Neural progenitor cell (in vitro differentiated cells): ENCODE measurements around the gene INPP4A. TPM values are rescaled to one million over a fixed set of nuclear protein-coding genes. Genes with fewer than 3 reads are reported as not detected.
A peak's percentile ranks its signal among the peaks of the same experiment; 100 is the strongest.

Experiments used
- DNase-seq: peaks from one replicate; pipeline ENCODE4 v3.0.0-alpha.2; 2016; ENCODE audit warnings: low spot score
- H2AFZ ChIP-seq: fragments of 200-600 bp; sonication (generic); replicated peaks from 2 replicates; pipeline ENCODE4 v1.6.1; 2016; ENCODE audit warnings: antibody characterized with exemption
- H3F3A ChIP-seq: fragments of 200-600 bp; sonication (generic); 2 replicates; pipeline ENCODE4 v1.6.1; 2016; ENCODE audit warnings: antibody characterized with exemption, low read depth
- H3K27ac ChIP-seq: fragments of 200-600 bp; sonication (generic); 2 replicates; pipeline ENCODE4 v1.5.1; 2016; ENCODE audit warnings: mild to moderate bottlenecking
- H3K27me3 ChIP-seq: fragments of 200-600 bp; sonication (generic); 2 replicates; pipeline ENCODE4 v1.6.1; 2016; ENCODE audit warnings: mild to moderate bottlenecking, moderate library complexity
- H3K36me3 ChIP-seq: fragments of 200-600 bp; sonication (generic); 2 replicates; pipeline ENCODE4 v1.5.1; 2016
- H3K4me1 ChIP-seq: fragments of 200-600 bp; sonication (generic); 2 replicates; pipeline ENCODE4 v1.6.1; 2016; ENCODE audit warnings: mixed run types
- H3K4me2 ChIP-seq: fragments of 200-600 bp; sonication (generic); 2 replicates; pipeline ENCODE4 v1.6.1; 2016
- H3K4me3 ChIP-seq: fragments of 200-600 bp; sonication (generic); 2 replicates; pipeline ENCODE4 v1.5.1; 2016
- H3K79me2 ChIP-seq: fragments of 200-600 bp; sonication (generic); 2 replicates; pipeline ENCODE4 v1.6.1; 2016; ENCODE audit warnings: low read depth
- H3K9ac ChIP-seq: fragments of 200-600 bp; sonication (generic); 2 replicates; pipeline ENCODE4 v1.6.1; 2016
- H3K9me3 ChIP-seq: fragments of 200-600 bp; sonication (generic); 2 replicates; pipeline ENCODE4 v1.5.1; 2016; ENCODE audit warnings: low read depth
- H4K20me1 ChIP-seq: fragments of 200-600 bp; sonication (generic); 2 replicates; pipeline ENCODE4 v1.6.1; 2016; ENCODE audit warnings: low read depth
- H3K27ac Mint-ChIP-seq: 3 replicates; pipeline ENCODE4 v1.8.0; 2021; ENCODE audit warnings: mixed read lengths
- H3K27me3 Mint-ChIP-seq: 2 replicates; pipeline ENCODE4 v1.8.0; 2022; ENCODE audit warnings: low read depth, mild to moderate bottlenecking, inconsistent platforms, moderate library complexity, mixed read lengths; ENCODE audit not compliant: insufficient read depth
- H3K36me3 Mint-ChIP-seq: 3 replicates; pipeline ENCODE4 v1.8.0; 2021; ENCODE audit warnings: mixed read lengths
- H3K4me1 Mint-ChIP-seq: 3 replicates; pipeline ENCODE4 v1.8.0; 2021; ENCODE audit warnings: mixed read lengths
- H3K4me3 Mint-ChIP-seq: 3 replicates; pipeline ENCODE4 v1.8.0; 2021; ENCODE audit warnings: mild to moderate bottlenecking, moderate library complexity, mixed read lengths
- H3K9me3 Mint-ChIP-seq: 3 replicates; pipeline ENCODE4 v1.8.0; 2020; ENCODE audit warnings: mixed read lengths
- EZH2 ChIP-seq: fragments of 200-600 bp; sonication (generic); IDR thresholded peaks from 2 replicates; pipeline ENCODE4 v1.6.1; 2017; ENCODE audit warnings: antibody characterized with exemption, mild to moderate bottlenecking, moderate library complexity
- EZH2phosphoT487 ChIP-seq: fragments of 200-600 bp; sonication (generic); IDR thresholded peaks from 2 replicates; pipeline ENCODE4 v1.6.1; 2017; ENCODE audit warnings: antibody characterized with exemption
- total RNA-seq: library from RNA; depleted of rRNA; stranded (reverse); fragments of >200 nt; gene quantifications from 2 replicates; pipeline ENCODE4 v1.2.3, GENCODE V29; 2015; ENCODE audit warnings: low replicate concordance
- TF ChIP-seq, protein P1 (sequence below): fragments of 200-600 bp; sonication (generic); IDR thresholded peaks from 2 replicates; pipeline ENCODE4 v1.5.1; 2017; ENCODE audit warnings: antibody characterized with exemption, mild to moderate bottlenecking

INPP4A gene
- total RNA-seq, 1 donor from 2014 or later, result 35.1 TPM

DNA sequence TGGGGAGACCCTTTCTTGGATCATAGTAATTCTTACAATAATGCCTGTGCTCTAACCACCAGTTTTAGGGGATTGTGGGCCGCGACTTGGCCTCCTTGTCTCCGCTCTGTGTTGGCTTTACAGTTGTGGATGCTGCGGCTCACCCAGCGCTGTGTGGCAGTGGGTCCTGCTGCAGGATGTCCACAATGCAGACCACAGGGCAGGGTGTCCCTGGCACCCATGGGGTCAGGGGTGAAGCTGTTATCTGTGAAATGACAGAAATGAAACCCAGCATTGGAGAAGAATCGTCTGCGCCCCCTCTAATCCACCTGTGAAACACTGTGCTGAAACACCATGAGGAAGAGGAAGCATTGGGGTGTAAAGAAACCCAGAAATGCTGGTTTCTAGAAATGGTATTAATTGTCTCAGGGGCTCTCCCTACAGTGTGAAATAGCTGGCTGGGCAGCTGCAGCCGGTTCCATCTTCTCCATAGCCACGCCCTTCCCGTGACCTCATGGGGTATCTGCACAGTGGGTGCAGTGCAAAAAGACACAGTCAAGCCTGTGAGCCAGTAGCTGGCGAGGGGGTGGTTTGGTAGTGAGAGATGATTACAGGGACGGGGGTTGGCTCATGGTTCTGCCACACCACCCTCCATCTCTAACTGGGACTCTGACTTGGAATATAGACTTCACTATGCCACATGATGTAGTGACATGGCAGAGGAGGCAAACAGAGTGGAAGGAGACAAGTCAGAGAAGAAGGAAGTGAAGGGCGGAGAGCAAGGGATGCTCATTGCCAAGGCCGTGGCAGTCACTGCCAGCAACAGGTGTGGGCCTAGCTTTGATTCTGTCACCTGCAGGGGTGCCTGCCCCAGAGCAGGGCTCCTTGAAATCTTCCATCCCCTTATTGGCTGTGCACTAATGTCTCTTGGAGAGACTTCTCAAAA, 16.2 kb downstream of the INPP4A start:
- Histone ChIP-seq H3K4me3 (no peak overlapping the region), H3K4me2 (no peak overlapping the region), H3K27me3 (no peaks in the 10 kb centered on the region), H4K20me1 (peaks cover 79% of the 10 kb centered on the region), H2AFZ (no peak overlapping the region), H3K36me3 (no peaks in the 10 kb centered on the region), H3K9me3 (no peaks in the 10 kb centered on the region), H3K9ac (no peak overlapping the region), H3K79me2 (peaks cover 73% of the 10 kb centered on the region), H3K4me1 (peaks cover 5% of the 10 kb centered on the region), H3F3A (no peaks in the 10 kb centered on the region), H3K27ac (no peak overlapping the region)
- Mint-ChIP-seq H3K27ac (no peak overlapping the region), H3K4me1 (peaks cover 29% of the 10 kb centered on the region), H3K27me3 (peaks cover 5% of the 10 kb centered on the region), H3K4me3 (no peak overlapping the region), H3K9me3 (no peaks in the 10 kb centered on the region), H3K36me3 (peaks cover 11% of the 10 kb centered on the region)
- DNase-seq, result no peak
- TF ChIP-seq, protein P1, sequence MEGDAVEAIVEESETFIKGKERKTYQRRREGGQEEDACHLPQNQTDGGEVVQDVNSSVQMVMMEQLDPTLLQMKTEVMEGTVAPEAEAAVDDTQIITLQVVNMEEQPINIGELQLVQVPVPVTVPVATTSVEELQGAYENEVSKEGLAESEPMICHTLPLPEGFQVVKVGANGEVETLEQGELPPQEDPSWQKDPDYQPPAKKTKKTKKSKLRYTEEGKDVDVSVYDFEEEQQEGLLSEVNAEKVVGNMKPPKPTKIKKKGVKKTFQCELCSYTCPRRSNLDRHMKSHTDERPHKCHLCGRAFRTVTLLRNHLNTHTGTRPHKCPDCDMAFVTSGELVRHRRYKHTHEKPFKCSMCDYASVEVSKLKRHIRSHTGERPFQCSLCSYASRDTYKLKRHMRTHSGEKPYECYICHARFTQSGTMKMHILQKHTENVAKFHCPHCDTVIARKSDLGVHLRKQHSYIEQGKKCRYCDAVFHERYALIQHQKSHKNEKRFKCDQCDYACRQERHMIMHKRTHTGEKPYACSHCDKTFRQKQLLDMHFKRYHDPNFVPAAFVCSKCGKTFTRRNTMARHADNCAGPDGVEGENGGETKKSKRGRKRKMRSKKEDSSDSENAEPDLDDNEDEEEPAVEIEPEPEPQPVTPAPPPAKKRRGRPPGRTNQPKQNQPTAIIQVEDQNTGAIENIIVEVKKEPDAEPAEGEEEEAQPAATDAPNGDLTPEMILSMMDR, result no peak
- TF ChIP-seq EZH2 (no peak), EZH2phosphoT487 (no peak)

DNA sequence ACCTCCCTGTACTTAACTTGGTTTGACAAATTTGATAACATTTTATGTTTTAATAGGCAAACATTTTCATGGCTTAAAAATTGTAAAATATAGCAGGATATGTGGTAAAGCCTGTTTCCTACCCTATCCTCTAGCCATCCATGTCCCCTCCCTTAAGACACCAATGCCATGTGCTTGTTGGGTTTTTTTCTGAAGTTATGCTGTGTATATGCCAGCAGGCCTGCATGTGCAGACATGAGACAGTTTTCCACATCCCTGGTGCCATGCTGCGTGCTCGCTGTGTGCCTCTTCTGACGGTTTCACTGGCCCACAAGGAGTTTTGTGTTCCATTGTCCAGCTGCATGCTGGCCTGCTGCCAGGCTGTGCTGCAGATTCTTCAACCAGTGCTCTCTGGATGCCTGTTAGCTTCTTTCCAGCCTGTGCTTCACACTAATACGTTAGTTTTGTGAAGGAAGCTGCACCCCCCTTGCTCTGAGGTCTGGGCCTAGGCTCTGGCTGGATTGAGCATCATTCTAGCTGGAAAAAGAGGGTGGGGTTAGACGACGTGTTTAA, 16.9 kb downstream of the INPP4A start:
- Histone ChIP-seq H3K27me3 (no peaks in the 10 kb centered on the region), H3K4me3 (no peak overlapping the region), H3K9me3 (no peaks in the 10 kb centered on the region), H4K20me1 (peaks cover 81% of the 10 kb centered on the region), H3K4me2 (no peak overlapping the region), H3K36me3 (no peaks in the 10 kb centered on the region), H3K27ac (no peak overlapping the region), H2AFZ (no peak overlapping the region), H3K9ac (no peak overlapping the region), H3F3A (no peaks in the 10 kb centered on the region), H3K4me1 (peaks cover 5% of the 10 kb centered on the region), H3K79me2 (peaks cover 73% of the 10 kb centered on the region)
- H3K27ac Mint-ChIP-seq, result no peak overlapping the region
- peaks cover 13% of the 10 kb centered on the region for H3K36me3 Mint-ChIP-seq
- H3K4me3 Mint-ChIP-seq, result no peak overlapping the region
- H3K4me1 Mint-ChIP-seq, result peaks cover 29% of the 10 kb centered on the region
- TF ChIP-seq, protein P1, result no peak
- TF ChIP-seq EZH2 (no peak), EZH2phosphoT487 (no peak)
- H3K9me3 Mint-ChIP-seq, result no peaks in the 10 kb centered on the region
- no peak for DNase-seq
- H3K27me3 Mint-ChIP-seq, result peaks cover 5% of the 10 kb centered on the region

DNA sequence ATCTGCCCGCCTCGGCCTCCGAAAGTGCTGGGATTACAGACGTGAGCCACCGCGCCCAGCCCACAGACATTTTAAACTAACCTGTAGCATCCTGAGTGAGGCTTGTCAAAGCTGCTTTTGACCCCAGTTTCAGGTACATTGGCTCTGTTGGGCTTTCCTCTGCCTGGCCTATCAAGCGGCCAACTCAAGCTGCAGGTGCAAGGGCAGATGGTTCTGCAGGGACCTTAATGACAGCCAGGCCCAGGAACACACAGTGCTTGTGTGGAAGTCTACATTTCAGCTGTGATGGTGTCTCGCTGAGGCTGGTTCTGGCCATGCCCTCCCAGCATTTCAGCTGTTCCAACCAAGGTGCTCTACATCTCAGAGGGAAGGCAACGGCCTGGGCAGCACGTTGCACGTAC, 18.4 kb downstream of the INPP4A start:
- Mint-ChIP-seq H3K9me3 (no peaks in the 10 kb centered on the region), H3K27ac (peak overlapping the region; percentile 90), H3K4me3 (no peak overlapping the region), H3K27me3 (peaks cover 5% of the 10 kb centered on the region), H3K4me1 (peaks cover 29% of the 10 kb centered on the region), H3K36me3 (peaks cover 16% of the 10 kb centered on the region)
- Histone ChIP-seq H3K36me3 (no peaks in the 10 kb centered on the region), H3K9me3 (no peaks in the 10 kb centered on the region), H3K4me1 (peaks cover 5% of the 10 kb centered on the region), H3K27me3 (no peaks in the 10 kb centered on the region), H2AFZ (no peak overlapping the region), H3K9ac (no peak overlapping the region), H4K20me1 (peaks cover 74% of the 10 kb centered on the region), H3K79me2 (peaks cover 71% of the 10 kb centered on the region), H3K4me2 (no peak overlapping the region), H3K27ac (no peak overlapping the region), H3K4me3 (no peak overlapping the region), H3F3A (no peaks in the 10 kb centered on the region)
- DNase-seq, result no peak
- no peak for TF ChIP-seq EZH2phosphoT487
- TF ChIP-seq EZH2, result no peak
- TF ChIP-seq, protein P1, result no peak
